IMR-90 (cell line): ENCODE data around the gene FAH. TPM values are rescaled to one million over a fixed set of nuclear protein-coding genes. Genes with fewer than 3 reads are reported as not detected.

Experiments used
- ATAC-seq: fragments of 200-7000 bp; cut with Tn5 transposase; 2 replicates; pipeline ENCODE4 v1.9.1; 2020; ENCODE audit warnings: low read depth, mild to moderate bottlenecking, moderate library complexity
- BruUV-seq: library from RNA; stranded (reverse); fragments of 400-500 nt; replicated peaks from 2 replicates; lab custom pipeline; 2021; lab: Mats Ljungman, UMichigan
- CTCF ChIA-PET: fragments of 300-600 bp; formaldehyde crosslinking; extraction: SDS; loops from one replicate; lab custom pipeline; 2021; ENCODE audit warnings: antibody characterized with exemption; lab: Yijun Ruan, JAX
- POLR2A ChIA-PET: fragments of 300-600 bp; sonication (Branson Sonifier 250); formaldehyde crosslinking; loops from one replicate; lab custom pipeline; 2022; ENCODE audit warnings: antibody characterized with exemption; ENCODE audit not compliant: unreplicated experiment; lab: Charles Lee
- DNase-seq: peaks from one replicate; pipeline ENCODE4 v3.0.0; 2013
- H2AFZ ChIP-seq: replicated peaks from 2 replicates; pipeline ENCODE3; 2013; ENCODE audit warnings: low read length, mild to moderate bottlenecking; ENCODE audit not compliant: poor library complexity
- H2AK5ac ChIP-seq: 2 replicates; pipeline ENCODE4 v1.6.1; 2013; ENCODE audit warnings: low read depth, low read length, inconsistent platforms
- H2AK9ac ChIP-seq: replicated peaks from 2 replicates; pipeline ENCODE3; 2013; ENCODE audit warnings: mild to moderate bottlenecking, low read depth, low read length, moderate library complexity; ENCODE audit not compliant: poor library complexity
- H2BK120ac ChIP-seq: 2 replicates; pipeline ENCODE4 v1.6.1; 2013; ENCODE audit warnings: low read depth, low read length, inconsistent platforms
- H2BK15ac ChIP-seq: 3 replicates; pipeline ENCODE4 v1.6.1; 2013; ENCODE audit warnings: low read depth, low read length, inconsistent platforms
- H2BK20ac ChIP-seq: 2 replicates; pipeline ENCODE4 v1.6.1; 2013; ENCODE audit warnings: low read depth, mild to moderate bottlenecking, inconsistent platforms, low read length, moderate library complexity
- H2BK5ac ChIP-seq: 2 replicates; pipeline ENCODE4 v1.6.1; 2013; ENCODE audit warnings: mild to moderate bottlenecking, low read depth, low read length, inconsistent platforms; ENCODE audit not compliant: poor library complexity, severe bottlenecking
- H3K14ac ChIP-seq: replicated peaks from 2 replicates; pipeline ENCODE4 v1.6.1; 2013; ENCODE audit warnings: low read depth, low read length, inconsistent platforms
- H3K18ac ChIP-seq: 2 replicates; pipeline ENCODE4 v1.6.1; 2013; ENCODE audit warnings: low read depth, low read length, control low read depth
- H3K23ac ChIP-seq: 2 replicates; pipeline ENCODE4 v1.6.1; 2013; ENCODE audit warnings: low read depth, low read length, inconsistent platforms
- H3K27ac ChIP-seq: 2 replicates; pipeline ENCODE4 v1.5.1; 2013; ENCODE audit warnings: mild to moderate bottlenecking, control low read depth, low read length; ENCODE audit not compliant: insufficient read depth
- H3K27me3 ChIP-seq: 2 replicates; pipeline ENCODE4 v1.6.1; 2013; ENCODE audit warnings: low read length; ENCODE audit not compliant: control insufficient read depth, insufficient read depth
- H3K36me3 ChIP-seq: 2 replicates; pipeline ENCODE4 v1.6.1; 2013; ENCODE audit warnings: low read length, mixed read lengths; ENCODE audit not compliant: control insufficient read depth, insufficient read depth
- H3K4ac ChIP-seq: 2 replicates; pipeline ENCODE4 v1.6.1; 2013; ENCODE audit warnings: low read depth, low read length, inconsistent platforms
- H3K4me1 ChIP-seq: 2 replicates; pipeline ENCODE4 v1.6.1; 2013; ENCODE audit warnings: low read length, mixed read lengths; ENCODE audit not compliant: control insufficient read depth, insufficient read depth
- H3K4me2 ChIP-seq: 2 replicates; pipeline ENCODE4 v1.6.1; 2013; ENCODE audit warnings: low read depth, mild to moderate bottlenecking, control low read depth, low read length, moderate library complexity
- H3K4me3 ChIP-seq: 2 replicates; pipeline ENCODE4 v1.5.1; 2013; ENCODE audit warnings: low read depth, mild to moderate bottlenecking, control low read depth, low read length, moderate library complexity; ENCODE audit not compliant: insufficient read depth
- H3K56ac ChIP-seq: 2 replicates; pipeline ENCODE4 v1.6.1; 2013; ENCODE audit warnings: low read length, inconsistent platforms; ENCODE audit not compliant: insufficient read depth; ENCODE audit errors: extremely low read depth
- H3K79me1 ChIP-seq, 2 experiments: 2 replicates each; pipeline ENCODE4 v1.6.1; 2013; ENCODE audit warnings: low read length in 2 of 2, inconsistent platforms in 1 of 2, low read depth in 1 of 2
- H3K9ac ChIP-seq: 2 replicates; pipeline ENCODE4 v1.6.1; 2013; ENCODE audit warnings: low read depth, low read length, control low read depth
- H3K9me1 ChIP-seq: 2 replicates; pipeline ENCODE4 v1.6.1; 2013; ENCODE audit warnings: low read length, inconsistent platforms; ENCODE audit not compliant: insufficient read depth
- H3K9me3 ChIP-seq: 2 replicates; pipeline ENCODE4 v1.6.1; 2013; ENCODE audit warnings: low read length; ENCODE audit not compliant: control insufficient read depth, insufficient read depth
- H4K20me1 ChIP-seq: 2 replicates; pipeline ENCODE4 v1.6.1; 2013; ENCODE audit warnings: low read length, inconsistent platforms; ENCODE audit not compliant: insufficient read depth
- H4K5ac ChIP-seq: 2 replicates; pipeline ENCODE4 v1.6.1; 2013; ENCODE audit warnings: mild to moderate bottlenecking, low read depth, low read length, control low read depth
- H4K8ac ChIP-seq, 2 experiments: 2 replicates each; pipeline ENCODE4 v1.6.1; 2013; ENCODE audit warnings: low read depth in 2 of 2, low read length in 2 of 2, control low read depth in 1 of 2, inconsistent platforms in 1 of 2
- H4K91ac ChIP-seq: 2 replicates; pipeline ENCODE4 v1.6.1; 2013; ENCODE audit warnings: low read depth, low read length, inconsistent platforms; ENCODE audit not compliant: insufficient read depth
- BHLHE40 ChIP-seq: fragments of 150-350 bp; IDR thresholded peaks from 2 replicates; pipeline ENCODE4 v1.6.1; 2016; ENCODE audit warnings: mild to moderate bottlenecking, low read depth, low read length
- CEBPB ChIP-seq: IDR thresholded peaks from 2 replicates; pipeline ENCODE4 v1.6.1; 2012; ENCODE audit warnings: low read depth, low read length, improper control_type of control experiment
- CHD1 ChIP-seq: IDR thresholded peaks from 2 replicates; pipeline ENCODE4 v1.6.1; 2012; ENCODE audit warnings: low read depth, low read length, improper control_type of control experiment
- CTCF ChIP-seq: conservative IDR thresholded peaks from 2 replicates; pipeline ENCODE4 v1.5.1; 2012; ENCODE audit warnings: mild to moderate bottlenecking, low read depth, low read length, improper control_type of control experiment
- ELK1 ChIP-seq: fragments of 150-350 bp; IDR thresholded peaks from 2 replicates; pipeline ENCODE4 v1.6.1; 2016; ENCODE audit warnings: low read depth, mild to moderate bottlenecking, low read length, moderate library complexity, borderline replicate concordance
- FOS ChIP-seq: fragments of 150-350 bp; IDR thresholded peaks from 2 replicates; pipeline ENCODE4 v1.6.1; 2016; ENCODE audit warnings: low read depth, low read length
- MAFK ChIP-seq: IDR thresholded peaks from 2 replicates; pipeline ENCODE4 v1.6.1; 2012; ENCODE audit warnings: low read depth, low read length, improper control_type of control experiment
- MAZ ChIP-seq: IDR thresholded peaks from 2 replicates; pipeline ENCODE4 v1.6.1; 2012; ENCODE audit warnings: low read depth, mild to moderate bottlenecking, low read length, improper control_type of control experiment, moderate library complexity, borderline replicate concordance
- MXI1 ChIP-seq: IDR thresholded peaks from 2 replicates; pipeline ENCODE4 v1.6.1; 2012; ENCODE audit warnings: low read depth, mild to moderate bottlenecking, low read length, moderate library complexity, borderline replicate concordance
- NFE2L2 ChIP-seq: fragments of 150-350 bp; IDR thresholded peaks from 2 replicates; pipeline ENCODE4 v1.6.1; 2016; ENCODE audit warnings: low read depth, mild to moderate bottlenecking, low read length
- POLR2A ChIP-seq: IDR thresholded peaks from 2 replicates; pipeline ENCODE4 v1.6.1; 2012; ENCODE audit warnings: mild to moderate bottlenecking, low read depth, low read length
- RAD21 ChIP-seq: IDR thresholded peaks from 2 replicates; pipeline ENCODE4 v1.6.1; 2012; ENCODE audit warnings: low read length, improper control_type of control experiment
- RCOR1 ChIP-seq: IDR thresholded peaks from 2 replicates; pipeline ENCODE4 v1.6.1; 2012; ENCODE audit warnings: mild to moderate bottlenecking, low read length, improper control_type of control experiment; ENCODE audit not compliant: insufficient replicate concordance
- RFX5 ChIP-seq: IDR thresholded peaks from 2 replicates; pipeline ENCODE4 v1.8.0; 2012; ENCODE audit warnings: low read depth, mild to moderate bottlenecking, low read length, moderate library complexity
- SMC3 ChIP-seq: fragments of 150-350 bp; IDR thresholded peaks from 2 replicates; pipeline ENCODE4 v1.6.1; 2016; ENCODE audit warnings: low read depth, mild to moderate bottlenecking, antibody characterized with exemption, low read length, moderate library complexity
- USF2 ChIP-seq: fragments of 150-350 bp; IDR thresholded peaks from 2 replicates; pipeline ENCODE4 v1.6.1; 2017; ENCODE audit warnings: mild to moderate bottlenecking, antibody characterized with exemption, low read length, low read depth
- WGBS, 2 experiments: methylation state at CpG; one replicate each; pipeline versions ENCODE4 v1.1.5 to v1.1.7; 2013; ENCODE audit warnings: missing lambda C conversion rate in 2 of 2; ENCODE audit not compliant: insufficient read length in 1 of 2; ENCODE audit errors: extremely low coverage in 2 of 2; 5-methylcytosine and 5-hydroxymethylcytosine counted together
- dilution Hi-C: fragments of 300-500 bp; cut with HindIII; formaldehyde crosslinking; loops from one replicate; pipeline ENCODE4 v1.14.3; 2018; ENCODE audit warnings: low sequenced_read_pairs; ENCODE audit not compliant: unreplicated experiment
- in situ Hi-C: fragments of 300-500 bp; cut with MboI; formaldehyde crosslinking; loops from 3 replicates; pipeline ENCODE4 v1.14.3; 2019; ENCODE audit warnings: low sequenced_read_pairs, inconsistent platforms, mixed read lengths
- intact Hi-C: fragments of 100-400 bp; cut with micrococcal nuclease; formaldehyde crosslinking; loops from 2 replicates; pipeline ENCODE4 v1.10.0; 2022
- polyA plus RNA-seq, 3 experiments: library from polyadenylated mRNA; depleted of rRNA; stranded (reverse); fragments of >200 nt; gene quantifications; 2 replicates each; pipeline ENCODE4 v1.2.3, GENCODE V29; 2012; ENCODE audit warnings: low replicate concordance in 1 of 3
- total RNA-seq: library from RNA; depleted of rRNA; stranded (reverse); fragments of >200 nt; gene quantifications from 2 replicates; pipeline ENCODE4 v1.2.3, GENCODE V29; 2012

The FAH gene
- total and polyA plus RNA-seq, 2 of the 4 experiments (the other 2 are of a cell fraction) = 43.1 to 48.6 TPM

- dilution Hi-C loops (no loop called here), in situ Hi-C loops (loop anchor here (10.0 kb wide), 1 partner anchor 266 kb away; no protein-coding TSS in a partner anchor), intact Hi-C loops (loop anchor here (5.0 to 10.0 kb wide), 3 partner anchors 98 to 273 kb away; partner anchors contain the start of gene MTHFS)
- BruUV-seq = no TSS peak
- no peak overlapping the region for H3K18ac ChIP-seq
- no peak overlapping the region for H2BK15ac ChIP-seq
- H3K9me1 ChIP-seq = peaks cover 14% of the 10 kb centered on the region; the same call in 1 of the 2 replicates
- no peaks in the 10 kb centered on the region for H3K9me3 ChIP-seq
- POLR2A ChIA-PET = no interaction called here
- DNase-seq (no peak), ATAC-seq (no peak)
- no peak overlapping the region for H3K4me3 ChIP-seq
- no peak overlapping the region for H4K5ac ChIP-seq
- H3K9ac ChIP-seq = no peak overlapping the region
- peaks cover 0 to 18% of the 10 kb centered on the region in 2 experiments; a peak in 2 of 4 replicates for H3K79me1 ChIP-seq
- no peak overlapping the region for H3K56ac ChIP-seq
- H4K20me1 ChIP-seq = 0 out of 2 replicates have a peak, but pooled peaks cover 8% of the 10 kb centered on the region
- no peak overlapping the region for H2BK120ac ChIP-seq
- TF ChIP-seq CTCF (no peak), POLR2A (no peak), RCOR1 (no peak), ELK1 (no peak), USF2 (no peak), MAFK (no peak), CEBPB (no peak), FOS (no peak), RFX5 (no peak), MAZ (no peak), MXI1 (no peak), CHD1 (no peak), RAD21 (no peak), BHLHE40 (no peak), NFE2L2 (no peak), SMC3 (no peak)
- no peak overlapping the region for H3K27ac ChIP-seq
- no peak overlapping the region for H2AK5ac ChIP-seq
- CTCF ChIA-PET = no interaction called here
- H3K4me2 ChIP-seq = no peak overlapping the region
- no CpG with 5 or more reads among the region's 2 CpGs for WGBS, 2 experiments
- no peak overlapping the region for H2AFZ ChIP-seq
- H3K23ac ChIP-seq = no peak overlapping the region
- H4K91ac ChIP-seq = no peak overlapping the region
- no peak overlapping the region for H3K4ac ChIP-seq
- H2AK9ac ChIP-seq = no peak overlapping the region
- no peak overlapping the region for H3K14ac ChIP-seq
- no peaks in the 10 kb centered on the region for H3K27me3 ChIP-seq
- peaks cover 9% of the 10 kb centered on the region; the same call in 1 of the 2 replicates for H3K36me3 ChIP-seq
- peaks cover 12% of the 10 kb centered on the region for H3K4me1 ChIP-seq
- no peak overlapping the region for H4K8ac ChIP-seq
- no peak overlapping the region for H2BK5ac ChIP-seq
- H2BK20ac ChIP-seq = no peak overlapping the region
These were observed 17.8 kb downstream of the FAH start for GRCh38 chr15:80170596-80170995.
